ENCODE results near the gene S100A2. TPM values are rescaled to one million over a fixed set of nuclear protein-coding genes. Genes with fewer than 3 reads are reported as not detected.
A peak's percentile ranks its signal among the peaks of the same experiment; 100 is the strongest.

Gene S100A2
- total RNA-seq, 1 donor from 2014 or later: 2.0 TPM

DNA sequence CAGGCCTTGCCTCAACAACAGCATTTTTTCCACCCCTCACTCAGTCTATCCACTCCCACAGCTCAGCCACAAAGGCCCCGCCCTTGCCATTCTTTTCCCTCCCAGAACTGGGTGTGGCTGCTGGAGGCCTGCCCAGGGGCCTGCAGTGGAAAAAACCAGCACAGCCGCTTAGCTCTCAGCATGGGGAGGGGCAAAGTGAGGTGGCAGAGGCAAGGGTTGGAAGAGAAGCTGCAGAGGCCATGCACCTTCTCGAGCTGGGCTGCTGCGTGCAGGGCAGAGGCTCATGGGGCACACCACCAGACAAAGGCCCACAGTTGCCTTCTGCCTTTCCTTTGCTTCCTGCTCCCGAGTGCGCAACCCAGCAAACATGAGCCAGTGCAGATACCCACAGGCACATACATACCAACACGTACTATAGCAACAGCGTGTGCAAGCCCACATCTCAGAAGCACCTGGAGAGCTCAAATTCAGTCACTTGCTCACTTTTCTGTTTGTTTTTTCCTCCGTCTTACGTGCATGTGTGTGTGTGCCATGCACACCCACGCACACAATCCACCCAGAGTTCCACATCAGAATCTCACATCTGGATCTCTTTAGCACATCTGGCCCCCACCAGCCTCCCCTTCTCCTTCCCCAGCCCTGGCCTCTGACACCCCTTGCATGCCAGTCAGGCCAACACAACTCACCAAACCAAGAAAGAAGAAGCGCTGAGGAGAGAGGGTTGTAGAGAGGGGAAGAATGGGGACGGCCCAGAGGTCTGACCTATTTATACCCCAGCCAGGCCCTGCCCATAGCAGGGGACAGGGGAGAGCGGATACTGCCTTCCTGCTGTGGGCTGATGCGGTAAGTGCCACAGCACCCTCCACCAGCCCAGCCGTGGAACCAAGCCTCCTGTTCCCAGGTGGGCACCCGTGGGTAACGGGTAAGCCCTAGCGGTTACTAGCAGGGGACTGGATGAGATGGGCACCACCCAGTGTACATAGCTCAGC, 20.3 kb downstream of the S100A2 start, which contains the start of gene S100A4:
S100A4 (minus strand) TSS at position 740 of the 989 bp plus-strand sequence. CDS start 1,012 bp downstream, outside the sequence.
- CTCF ChIA-PET: interaction anchor here (1.0 to 2.6 kb wide), 11 partner anchors 10 to 35 kb away, joined by 3 to 22 read pairs (median 7); partner anchors contain the start of gene S100A6
- H3K4me1 Mint-ChIP-seq: peaks cover 58% of the 10 kb centered on the region
- TF ChIP-seq, protein P1, sequence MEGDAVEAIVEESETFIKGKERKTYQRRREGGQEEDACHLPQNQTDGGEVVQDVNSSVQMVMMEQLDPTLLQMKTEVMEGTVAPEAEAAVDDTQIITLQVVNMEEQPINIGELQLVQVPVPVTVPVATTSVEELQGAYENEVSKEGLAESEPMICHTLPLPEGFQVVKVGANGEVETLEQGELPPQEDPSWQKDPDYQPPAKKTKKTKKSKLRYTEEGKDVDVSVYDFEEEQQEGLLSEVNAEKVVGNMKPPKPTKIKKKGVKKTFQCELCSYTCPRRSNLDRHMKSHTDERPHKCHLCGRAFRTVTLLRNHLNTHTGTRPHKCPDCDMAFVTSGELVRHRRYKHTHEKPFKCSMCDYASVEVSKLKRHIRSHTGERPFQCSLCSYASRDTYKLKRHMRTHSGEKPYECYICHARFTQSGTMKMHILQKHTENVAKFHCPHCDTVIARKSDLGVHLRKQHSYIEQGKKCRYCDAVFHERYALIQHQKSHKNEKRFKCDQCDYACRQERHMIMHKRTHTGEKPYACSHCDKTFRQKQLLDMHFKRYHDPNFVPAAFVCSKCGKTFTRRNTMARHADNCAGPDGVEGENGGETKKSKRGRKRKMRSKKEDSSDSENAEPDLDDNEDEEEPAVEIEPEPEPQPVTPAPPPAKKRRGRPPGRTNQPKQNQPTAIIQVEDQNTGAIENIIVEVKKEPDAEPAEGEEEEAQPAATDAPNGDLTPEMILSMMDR (IDR thresholded peaks at IDR 0.05): no peak
- ATAC-seq (ENCODE audit: low read depth) (peak; percentile 78), DNase-seq (peak; percentile 56)
- POLR2A ChIA-PET: interaction anchor here (0.6 to 5.0 kb wide), 13 partner anchors 9 to 187 kb away, joined by 3 to 101 read pairs (median 5); partner anchors contain the start of genes CHTOP, INTS3, S100A2 and S100A6
- intact Hi-C loops (cut with micrococcal nuclease): loop anchor here (1.0 kb wide), 2 partner anchors 9 to 21 kb away; no protein-coding TSS in a partner anchor
- H3K36me3 Mint-ChIP-seq (ENCODE audit: low read depth): peaks cover 24% of the 10 kb centered on the region
- peak within 1 kb of the TSS; percentile 97 for H3K27ac Mint-ChIP-seq
- peak within 1 kb of the TSS; percentile 95 for H3K4me3 Mint-ChIP-seq
- peaks cover 2% of the 10 kb centered on the region for H3K27me3 Mint-ChIP-seq
- H3K9me3 Mint-ChIP-seq: no peaks in the 10 kb centered on the region

DNA sequence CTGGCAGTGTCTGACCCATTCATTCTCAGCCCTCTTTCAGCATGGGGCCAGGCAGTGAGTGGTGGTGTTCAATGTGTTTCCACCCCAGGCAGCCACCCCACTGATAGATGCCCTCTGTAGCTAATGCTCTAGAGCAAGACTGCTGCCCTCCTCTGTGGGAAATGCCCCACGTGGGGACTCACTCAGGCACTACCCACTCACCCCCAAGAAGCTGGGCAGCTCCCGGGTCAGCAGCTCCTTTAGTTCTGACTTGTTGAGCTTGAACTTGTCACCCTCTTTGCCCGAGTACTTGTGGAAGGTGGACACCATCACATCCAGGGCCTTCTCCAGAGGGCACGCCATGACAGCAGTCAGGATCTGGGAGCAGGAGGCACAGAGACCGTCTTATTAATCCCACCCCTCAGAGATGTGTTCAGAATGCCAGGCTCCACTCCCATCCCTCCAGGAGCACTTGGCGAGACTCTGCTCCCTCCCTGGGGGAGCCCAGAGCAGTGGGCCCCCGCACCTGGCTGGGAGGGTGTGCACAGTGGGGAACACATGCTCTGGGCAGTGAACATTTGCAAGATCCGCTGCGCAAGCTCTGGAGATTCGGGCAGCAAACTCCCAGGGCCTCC, 21.1 kb downstream of the S100A2 start:
- Mint-ChIP-seq H3K27ac (peak overlapping the region; percentile 97), H3K4me1 (peaks cover 66% of the 10 kb centered on the region), H3K27me3 (no peaks in the 10 kb centered on the region), H3K36me3 (ENCODE audit: low read depth) (peaks cover 24% of the 10 kb centered on the region), H3K9me3 (no peaks in the 10 kb centered on the region), H3K4me3 (peak overlapping the region; percentile 95)
- POLR2A ChIA-PET: interaction anchor here (0.6 to 5.0 kb wide), 12 partner anchors 10 to 187 kb away, joined by 3 to 101 read pairs (median 5); partner anchors contain the start of genes CHTOP, S100A2 and S100A6
- CTCF ChIA-PET: interaction anchor here (1.0 to 2.6 kb wide), 9 partner anchors 9 to 34 kb away, joined by 4 to 22 read pairs (median 7); partner anchors contain the start of gene S100A6
- intact Hi-C loops (cut with micrococcal nuclease): loop anchor here (1.0 kb wide), 2 partner anchors 8 to 22 kb away; no protein-coding TSS in a partner anchor
- no peak for DNase-seq
- ATAC-seq (ENCODE audit: low read depth): no peak
- TF ChIP-seq, protein P1 (IDR thresholded peaks at IDR 0.05): no peak

DNA sequence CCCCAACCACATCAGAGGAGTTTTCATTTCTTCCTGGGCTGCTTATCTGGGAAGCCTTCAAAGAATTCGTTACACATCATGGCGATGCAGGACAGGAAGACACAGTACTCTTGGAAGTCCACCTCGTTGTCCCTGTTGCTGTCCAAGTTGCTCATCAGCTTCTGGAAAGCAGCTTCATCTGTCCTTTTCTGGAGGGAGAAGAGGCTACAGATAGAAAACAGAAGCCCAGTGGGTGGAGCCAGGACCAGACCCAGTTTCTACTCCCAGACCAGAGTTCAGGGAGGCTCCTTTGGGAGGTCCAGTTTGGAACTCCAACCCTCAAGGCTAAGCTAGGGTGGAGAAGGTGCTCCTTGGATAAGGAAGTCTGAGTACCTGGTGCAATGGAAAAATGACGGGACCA, 21.9 kb downstream of the S100A2 start:
- H3K4me1 Mint-ChIP-seq: peaks cover 64% of the 10 kb centered on the region
- no peaks in the 10 kb centered on the region for H3K9me3 Mint-ChIP-seq
- TF ChIP-seq, protein P1 (IDR thresholded peaks at IDR 0.05): no peak
- peaks cover 24% of the 10 kb centered on the region for H3K36me3 Mint-ChIP-seq (ENCODE audit: low read depth)
- H3K27me3 Mint-ChIP-seq: no peaks in the 10 kb centered on the region
- no peak for DNase-seq
- no peak overlapping the region for H3K27ac Mint-ChIP-seq
- ChIA-PET POLR2A (interaction anchor here (2.9 to 5.0 kb wide), 3 partner anchors 9 to 90 kb away, joined by 30 to 101 read pairs (median 49); partner anchors contain the start of genes CHTOP, S100A2 and S100A6), CTCF (interaction anchor here (0.6 to 1.8 kb wide), 2 partner anchors 23 to 92 kb away, joined by 3 to 7 read pairs; no protein-coding TSS in a partner anchor)
- no peak overlapping the region for H3K4me3 Mint-ChIP-seq
- intact Hi-C loops (cut with micrococcal nuclease): no loop called here
- no peak for ATAC-seq (ENCODE audit: low read depth)

DNA sequence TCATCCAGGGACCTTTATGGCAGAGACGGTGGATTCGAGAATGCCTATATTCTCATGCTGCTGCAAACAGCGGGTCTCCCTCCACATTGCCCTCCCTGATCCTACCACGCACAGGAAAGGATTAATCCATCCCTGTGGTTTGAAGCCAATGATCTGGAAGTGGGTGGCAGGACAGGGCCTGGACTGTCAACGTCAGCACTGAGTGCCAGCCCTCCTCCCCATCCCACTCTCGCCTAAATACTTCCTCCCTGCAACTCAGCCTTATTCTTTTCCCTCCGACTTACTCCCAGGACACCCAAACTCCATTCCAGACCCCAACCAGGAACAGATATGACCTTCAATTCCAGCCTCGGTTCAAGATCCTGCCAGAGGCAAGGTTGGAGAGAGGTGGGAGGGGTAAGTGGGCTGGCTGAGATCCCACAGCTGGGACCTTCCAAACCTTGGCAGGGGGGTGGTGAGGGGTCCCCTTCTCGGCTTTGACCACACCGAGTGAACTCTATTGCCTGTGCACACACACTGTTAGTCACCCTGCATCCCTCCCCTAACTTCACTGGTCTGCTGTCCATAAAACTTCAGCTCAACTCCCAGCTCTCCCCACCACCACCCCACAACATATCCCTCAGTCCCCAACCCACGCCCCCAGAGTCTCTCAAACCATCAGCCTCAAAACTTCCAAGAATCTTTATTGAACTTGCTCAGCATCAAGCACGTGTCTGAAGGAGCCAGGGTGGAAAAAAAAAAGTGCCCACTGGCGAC, 22.5 kb downstream of the S100A2 start:
- Mint-ChIP-seq H3K36me3 (ENCODE audit: low read depth) (peaks cover 24% of the 10 kb centered on the region), H3K9me3 (no peaks in the 10 kb centered on the region), H3K4me3 (peak overlapping the region; percentile 2), H3K27me3 (no peaks in the 10 kb centered on the region), H3K27ac (peak overlapping the region; percentile 50), H3K4me1 (peaks cover 64% of the 10 kb centered on the region)
- intact Hi-C loops (cut with micrococcal nuclease): no loop called here
- DNase-seq (no peak), ATAC-seq (ENCODE audit: low read depth) (no peak)
- ChIA-PET CTCF (interaction anchor here (0.6 kb wide), 1 partner anchor 92 kb away, joined by 3 read pairs; no protein-coding TSS in a partner anchor), POLR2A (interaction anchor here (4.1 to 5.0 kb wide), 2 partner anchors 8 to 22 kb away, joined by 49 to 101 read pairs; partner anchors contain the start of genes S100A2 and S100A6)
- TF ChIP-seq, protein P1 (IDR thresholded peaks at IDR 0.05): no peak

Measured in activated B cell treated with CpG ODN at 0.5 μM for 24 hours (primary cell).